Progenitor cell of endocrine pancreas (in vitro differentiated cells): ENCODE data around the gene ARMC5. TPM values are rescaled to one million over a fixed set of nuclear protein-coding genes. Genes with fewer than 3 reads are reported as not detected.
"Not testable (repeated sequence)": the region's sequence is repeated elsewhere in the genome, so short reads cannot be mapped to it uniquely, and the experiment has no call there.

Experiments used
- DNase-seq: peaks from one replicate; pipeline ENCODE4 v3.0.0; 2021; ENCODE audit warnings: low spot score; ENCODE audit not compliant: unreplicated experiment
- H3K27ac Mint-ChIP-seq: 2 replicates; pipeline ENCODE4 v1.8.0; 2021; ENCODE audit warnings: mild to moderate bottlenecking, moderate library complexity, mixed read lengths
- H3K27me3 Mint-ChIP-seq: 2 replicates; pipeline ENCODE4 v1.8.0; 2021; ENCODE audit warnings: mixed read lengths
- H3K36me3 Mint-ChIP-seq: 2 replicates; pipeline ENCODE4 v1.8.0; 2022; ENCODE audit warnings: mixed read lengths; ENCODE audit not compliant: insufficient read depth
- H3K4me1 Mint-ChIP-seq: 2 replicates; pipeline ENCODE4 v1.8.0; 2021; ENCODE audit warnings: low read depth, mixed read lengths
- H3K4me3 Mint-ChIP-seq: 2 replicates; pipeline ENCODE4 v1.8.0; 2021; ENCODE audit warnings: low read depth, mild to moderate bottlenecking, moderate library complexity, mixed read lengths
- H3K9me3 Mint-ChIP-seq: 2 replicates; pipeline ENCODE4 v1.8.0; 2021; ENCODE audit warnings: low read depth, mixed read lengths
- total RNA-seq: library from RNA; stranded (reverse); gene quantifications from 2 replicates; pipeline ENCODE4 v1.2.1, GENCODE V29; 2021
- TF ChIP-seq, protein P1 (sequence below): fragments of 200-600 bp; sonication (generic); IDR thresholded peaks from one replicate; pipeline ENCODE4 v1.5.0; 2021; ENCODE audit warnings: antibody characterized with exemption, mild to moderate bottlenecking; ENCODE audit not compliant: unreplicated experiment

Gene ARMC5
- total RNA-seq, 1 donor from 2014 or later = 14.8 TPM

DNA sequence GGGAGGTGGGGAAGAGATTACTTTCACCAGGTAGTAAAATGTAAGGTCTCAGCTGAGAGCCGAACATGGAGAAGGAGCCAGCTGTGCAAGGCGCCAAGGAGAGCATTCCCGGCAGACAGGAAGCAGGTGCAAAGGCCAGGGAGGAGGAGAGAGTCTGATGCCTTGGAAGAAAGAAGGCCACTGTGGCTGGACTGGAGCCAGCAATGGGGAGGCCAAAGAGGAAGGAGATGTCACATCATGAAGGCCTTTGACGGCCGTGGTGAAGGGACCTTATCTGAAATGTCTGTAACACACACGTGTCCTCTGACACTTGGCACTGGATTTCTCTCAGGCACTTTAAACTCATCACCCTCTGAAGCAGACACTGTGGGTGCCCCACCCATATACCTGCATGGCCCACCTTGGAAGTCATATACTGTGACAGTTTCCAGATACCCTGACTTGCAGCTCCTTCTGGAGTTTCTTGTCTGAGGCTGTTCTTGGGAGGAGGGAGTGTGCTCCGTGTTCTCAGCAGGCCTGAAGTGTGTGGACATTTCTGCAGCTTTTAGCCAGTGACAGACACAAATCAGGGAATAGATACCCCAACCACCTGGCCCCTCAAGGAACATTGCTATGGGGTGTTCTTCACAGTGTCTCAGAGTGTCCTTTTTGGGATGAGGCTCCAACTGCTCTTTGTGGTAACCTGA lies 21.7 kb downstream of the ARMC5 start:
- DNase-seq = no peak
- Mint-ChIP-seq H3K4me1 (peaks cover 25% of the 10 kb centered on the region), H3K27ac (no peak overlapping the region), H3K4me3 (no peak overlapping the region), H3K27me3 (peaks cover 51% of the 10 kb centered on the region), H3K36me3 (no peaks in the 10 kb centered on the region), H3K9me3 (no peaks in the 10 kb centered on the region)
- TF ChIP-seq, protein P1, sequence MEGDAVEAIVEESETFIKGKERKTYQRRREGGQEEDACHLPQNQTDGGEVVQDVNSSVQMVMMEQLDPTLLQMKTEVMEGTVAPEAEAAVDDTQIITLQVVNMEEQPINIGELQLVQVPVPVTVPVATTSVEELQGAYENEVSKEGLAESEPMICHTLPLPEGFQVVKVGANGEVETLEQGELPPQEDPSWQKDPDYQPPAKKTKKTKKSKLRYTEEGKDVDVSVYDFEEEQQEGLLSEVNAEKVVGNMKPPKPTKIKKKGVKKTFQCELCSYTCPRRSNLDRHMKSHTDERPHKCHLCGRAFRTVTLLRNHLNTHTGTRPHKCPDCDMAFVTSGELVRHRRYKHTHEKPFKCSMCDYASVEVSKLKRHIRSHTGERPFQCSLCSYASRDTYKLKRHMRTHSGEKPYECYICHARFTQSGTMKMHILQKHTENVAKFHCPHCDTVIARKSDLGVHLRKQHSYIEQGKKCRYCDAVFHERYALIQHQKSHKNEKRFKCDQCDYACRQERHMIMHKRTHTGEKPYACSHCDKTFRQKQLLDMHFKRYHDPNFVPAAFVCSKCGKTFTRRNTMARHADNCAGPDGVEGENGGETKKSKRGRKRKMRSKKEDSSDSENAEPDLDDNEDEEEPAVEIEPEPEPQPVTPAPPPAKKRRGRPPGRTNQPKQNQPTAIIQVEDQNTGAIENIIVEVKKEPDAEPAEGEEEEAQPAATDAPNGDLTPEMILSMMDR = no peak

- H3K4me1 Mint-ChIP-seq = peaks cover 14% of the 10 kb centered on the region
These were observed 23.8 kb downstream of the ARMC5 start, which contains the start of gene SLC5A2 for GRCh38 chr16:31483081-31483480. SLC5A2 (plus strand) TSS chr16:31483123; CDS start chr16:31483137, 14 bp downstream.

GRCh38 chr16:31484048-31484447 lies 24.7 kb downstream of the ARMC5 start:
- Mint-ChIP-seq H3K4me1 (peaks cover 14% of the 10 kb centered on the region), H3K27me3 (peaks cover 63% of the 10 kb centered on the region), H3K27ac (peak overlapping the region; percentile 24)
- not testable (repeated sequence) for H3K9me3 Mint-ChIP-seq, H3K36me3 Mint-ChIP-seq, H3K4me3 Mint-ChIP-seq, DNase-seq

More at GRCh38 chr16:31483081-31483480, 23.8 kb downstream of the ARMC5 start, which contains the start of gene SLC5A2:
- no peak for DNase-seq
- no peaks in the 10 kb centered on the region for H3K36me3 Mint-ChIP-seq
- H3K9me3 Mint-ChIP-seq = no peaks in the 10 kb centered on the region
- H3K4me3 Mint-ChIP-seq = no peak within 1 kb of the TSS
- H3K27me3 Mint-ChIP-seq = peaks cover 61% of the 10 kb centered on the region
- H3K27ac Mint-ChIP-seq = no peak within 1 kb of the TSS
- TF ChIP-seq, protein P1 = no peak

DNA sequence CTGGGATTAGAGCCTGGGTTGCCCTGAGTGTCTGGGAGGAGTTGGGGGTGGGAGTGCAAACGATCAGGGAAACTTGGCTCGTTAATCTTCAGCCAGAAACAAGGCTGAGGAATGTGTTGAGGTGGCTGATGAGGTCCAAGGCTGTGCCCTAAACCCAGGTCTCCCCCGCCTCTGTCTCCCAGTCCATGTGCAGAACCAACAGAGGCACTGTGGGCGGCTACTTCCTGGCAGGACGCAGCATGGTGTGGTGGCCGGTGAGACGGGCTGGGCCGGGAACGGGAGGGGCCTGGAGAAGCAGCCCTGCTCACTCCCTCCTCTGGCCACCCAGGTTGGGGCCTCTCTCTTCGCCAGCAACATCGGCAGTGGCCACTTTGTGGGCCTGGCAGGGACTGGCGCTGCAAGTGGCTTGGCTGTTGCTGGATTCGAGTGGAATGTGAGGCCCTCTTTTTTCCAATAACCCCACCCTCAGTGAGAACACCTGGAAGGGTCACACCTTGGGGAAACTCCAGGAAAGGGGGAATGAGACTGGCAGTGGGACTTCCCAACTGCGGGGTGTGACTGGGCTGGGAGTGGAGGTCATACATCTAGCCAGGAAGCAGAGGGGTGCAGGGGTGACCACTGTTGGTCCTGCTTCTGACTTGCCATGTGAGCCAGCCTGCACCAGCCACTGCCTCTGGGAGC lies 25.3 kb downstream of the ARMC5 start:
- DNase-seq = no peak
- no peaks in the 10 kb centered on the region for H3K9me3 Mint-ChIP-seq
- peak overlapping the region; percentile 24 for H3K27ac Mint-ChIP-seq
- TF ChIP-seq, protein P1 = no peak
- peaks cover 14% of the 10 kb centered on the region for H3K4me1 Mint-ChIP-seq
- no peak overlapping the region for H3K4me3 Mint-ChIP-seq
- peaks cover 4% of the 10 kb centered on the region for H3K36me3 Mint-ChIP-seq
- peaks cover 67% of the 10 kb centered on the region for H3K27me3 Mint-ChIP-seq

- DNase-seq = no peak
- Mint-ChIP-seq H3K36me3 (peaks cover 6% of the 10 kb centered on the region), H3K27me3 (peaks cover 66% of the 10 kb centered on the region), H3K4me3 (no peak overlapping the region), H3K27ac (no peak overlapping the region), H3K4me1 (peaks cover 14% of the 10 kb centered on the region), H3K9me3 (no peaks in the 10 kb centered on the region)
- TF ChIP-seq, protein P1 = no peak
These were observed 26.3 kb downstream of the ARMC5 start for GRCh38 chr16:31485571-31485970.
